Loucy (cell line): ENCODE data around the gene IKBKG.
"Not testable (repeated sequence)": the region's sequence is repeated elsewhere in the genome, so short reads cannot be mapped to it uniquely, and the experiment has no call there.

Source experiments
- H2AFZ ChIP-seq: fragments of 200-600 bp; sonication (generic); 2 replicates; pipeline ENCODE4 v1.6.0; 2016; ENCODE audit warnings: antibody characterized with exemption, mild to moderate bottlenecking, low read length, moderate library complexity
- H3F3A ChIP-seq: fragments of 200-600 bp; 2 replicates; pipeline ENCODE4 v1.6.0; 2016; ENCODE audit warnings: antibody characterized with exemption, low read depth, mild to moderate bottlenecking
- H3K27me3 ChIP-seq: fragments of 200-600 bp; sonication (generic); 2 replicates; pipeline ENCODE4 v1.6.1; 2014; ENCODE audit warnings: low read length, mild to moderate bottlenecking; ENCODE audit not compliant: insufficient read depth, poor library complexity, severe bottlenecking
- H3K36me3 ChIP-seq: fragments of 200-600 bp; sonication (generic); 2 replicates; pipeline ENCODE4 v1.6.1; 2016; ENCODE audit warnings: low read length; ENCODE audit not compliant: insufficient read depth
- H3K4me1 ChIP-seq: fragments of 200-600 bp; sonication (generic); 2 replicates; pipeline ENCODE4 v1.5.1; 2014; ENCODE audit warnings: low read length, mild to moderate bottlenecking; ENCODE audit not compliant: insufficient read depth, poor library complexity, severe bottlenecking
- H3K4me2 ChIP-seq: fragments of 200-600 bp; sonication (generic); 2 replicates; pipeline ENCODE4 v1.6.0; 2014; ENCODE audit warnings: antibody characterized with exemption, low read length, low read depth, mild to moderate bottlenecking; ENCODE audit not compliant: poor library complexity, severe bottlenecking
- H3K4me3 ChIP-seq: fragments of 200-600 bp; sonication (generic); 2 replicates; pipeline ENCODE4 v1.5.1; 2014; ENCODE audit warnings: low read length, mild to moderate bottlenecking, mixed read lengths; ENCODE audit not compliant: poor library complexity, severe bottlenecking
- H3K79me2 ChIP-seq: fragments of 200-600 bp; sonication (generic); 2 replicates; pipeline ENCODE4 v1.6.1; 2014; ENCODE audit warnings: low read length; ENCODE audit not compliant: insufficient read depth
- H3K9ac ChIP-seq: fragments of 200-600 bp; sonication (generic); 2 replicates; pipeline ENCODE4 v1.6.0; 2014; ENCODE audit warnings: mild to moderate bottlenecking, low read depth, low read length, moderate library complexity; ENCODE audit not compliant: poor library complexity, severe bottlenecking
- H3K9me2 ChIP-seq: fragments of 200-600 bp; sonication (generic); replicated peaks from 2 replicates; pipeline ENCODE4 v1.6.1; 2016; ENCODE audit warnings: low read depth, low read length, mixed read lengths
- H3K9me3 ChIP-seq: fragments of 200-600 bp; sonication (generic); 2 replicates; pipeline ENCODE4 v1.6.1; 2014; ENCODE audit warnings: mild to moderate bottlenecking, antibody characterized with exemption, low read length, low read depth; ENCODE audit not compliant: insufficient read depth
- H4K20me1 ChIP-seq: fragments of 200-600 bp; sonication (generic); 2 replicates; pipeline ENCODE4 v1.6.0; 2014; ENCODE audit warnings: antibody characterized with exemption, low read length, mild to moderate bottlenecking; ENCODE audit not compliant: insufficient read depth, poor library complexity, severe bottlenecking
- EZH2phosphoT487 ChIP-seq: fragments of 200-600 bp; IDR thresholded peaks from 2 replicates; pipeline ENCODE4 v1.6.1; 2018; ENCODE audit warnings: antibody characterized with exemption, mild to moderate bottlenecking, moderate library complexity, borderline replicate concordance
- TF ChIP-seq, protein P1 (sequence below): fragments of 200-600 bp; sonication (generic); conservative IDR thresholded peaks from 2 replicates; pipeline ENCODE4 v1.5.1; 2014; ENCODE audit warnings: mild to moderate bottlenecking, antibody characterized with exemption, low read length

IKBKG gene, protein sequence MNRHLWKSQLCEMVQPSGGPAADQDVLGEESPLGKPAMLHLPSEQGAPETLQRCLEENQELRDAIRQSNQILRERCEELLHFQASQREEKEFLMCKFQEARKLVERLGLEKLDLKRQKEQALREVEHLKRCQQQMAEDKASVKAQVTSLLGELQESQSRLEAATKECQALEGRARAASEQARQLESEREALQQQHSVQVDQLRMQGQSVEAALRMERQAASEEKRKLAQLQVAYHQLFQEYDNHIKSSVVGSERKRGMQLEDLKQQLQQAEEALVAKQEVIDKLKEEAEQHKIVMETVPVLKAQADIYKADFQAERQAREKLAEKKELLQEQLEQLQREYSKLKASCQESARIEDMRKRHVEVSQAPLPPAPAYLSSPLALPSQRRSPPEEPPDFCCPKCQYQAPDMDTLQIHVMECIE

DNA sequence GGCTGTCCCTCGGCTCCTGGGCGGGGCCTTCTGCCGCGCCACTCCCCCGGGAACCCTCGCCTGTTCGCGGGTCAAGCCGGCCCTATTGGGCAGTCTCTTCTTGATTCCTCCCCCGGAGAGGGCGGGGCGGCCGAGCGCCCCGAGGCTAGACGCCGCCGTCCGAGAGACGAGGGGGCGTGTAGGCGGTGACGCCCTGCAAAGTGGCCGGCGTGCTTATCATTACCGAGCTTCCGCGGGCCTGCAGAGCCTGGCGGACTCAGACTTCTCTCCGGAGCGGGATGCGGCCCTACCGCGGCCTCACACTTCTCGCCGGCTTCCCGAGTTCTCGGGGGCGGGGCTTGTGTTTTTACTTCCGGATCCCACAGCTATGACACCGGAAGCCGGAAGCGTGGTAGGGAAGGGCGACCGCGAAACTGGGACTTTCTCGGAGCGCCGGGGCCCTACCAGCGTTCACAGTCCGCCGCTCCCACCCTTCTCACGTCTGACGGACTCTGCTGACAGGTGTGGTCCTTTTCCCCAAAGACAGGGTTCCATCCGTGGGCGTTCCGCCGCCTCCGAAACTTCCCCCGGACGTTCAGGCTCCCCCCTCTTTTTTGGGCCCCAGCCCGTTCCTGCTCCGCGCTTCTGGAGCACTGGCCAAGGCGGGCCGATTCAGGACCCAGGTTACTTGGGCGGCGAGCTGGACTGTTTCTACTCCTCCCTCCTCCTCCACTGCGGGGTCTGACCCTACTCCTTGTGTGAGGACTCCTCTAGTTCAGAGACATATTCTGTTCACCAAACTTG is at the start of gene IKBKG:
Gene IKBKG (plus strand): TSS at position 376 of the 783 bp plus-strand sequence. CDS start 4,383 bp downstream, outside the sequence.
- Histone ChIP-seq H4K20me1 (no peaks in the 10 kb centered on the region), H3K27me3 (no peaks in the 10 kb centered on the region), H3K36me3 (no peaks in the 10 kb centered on the region), H3K4me2 (peak within 1 kb of the TSS; percentile 95), H3K9me2 (no peaks in the 10 kb centered on the region), H3K4me1 (peaks cover 35% of the 10 kb centered on the region), H3K79me2 (peaks cover 44% of the 10 kb centered on the region), H3K9ac (peak within 1 kb of the TSS; percentile 91), H3K9me3 (no peaks in the 10 kb centered on the region), H2AFZ (peak within 1 kb of the TSS; percentile 78), H3F3A (no peaks in the 10 kb centered on the region), H3K4me3 (peak within 1 kb of the TSS; percentile 87)
- no peak for TF ChIP-seq EZH2phosphoT487
- TF ChIP-seq, protein P1, sequence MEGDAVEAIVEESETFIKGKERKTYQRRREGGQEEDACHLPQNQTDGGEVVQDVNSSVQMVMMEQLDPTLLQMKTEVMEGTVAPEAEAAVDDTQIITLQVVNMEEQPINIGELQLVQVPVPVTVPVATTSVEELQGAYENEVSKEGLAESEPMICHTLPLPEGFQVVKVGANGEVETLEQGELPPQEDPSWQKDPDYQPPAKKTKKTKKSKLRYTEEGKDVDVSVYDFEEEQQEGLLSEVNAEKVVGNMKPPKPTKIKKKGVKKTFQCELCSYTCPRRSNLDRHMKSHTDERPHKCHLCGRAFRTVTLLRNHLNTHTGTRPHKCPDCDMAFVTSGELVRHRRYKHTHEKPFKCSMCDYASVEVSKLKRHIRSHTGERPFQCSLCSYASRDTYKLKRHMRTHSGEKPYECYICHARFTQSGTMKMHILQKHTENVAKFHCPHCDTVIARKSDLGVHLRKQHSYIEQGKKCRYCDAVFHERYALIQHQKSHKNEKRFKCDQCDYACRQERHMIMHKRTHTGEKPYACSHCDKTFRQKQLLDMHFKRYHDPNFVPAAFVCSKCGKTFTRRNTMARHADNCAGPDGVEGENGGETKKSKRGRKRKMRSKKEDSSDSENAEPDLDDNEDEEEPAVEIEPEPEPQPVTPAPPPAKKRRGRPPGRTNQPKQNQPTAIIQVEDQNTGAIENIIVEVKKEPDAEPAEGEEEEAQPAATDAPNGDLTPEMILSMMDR: no peak

DNA sequence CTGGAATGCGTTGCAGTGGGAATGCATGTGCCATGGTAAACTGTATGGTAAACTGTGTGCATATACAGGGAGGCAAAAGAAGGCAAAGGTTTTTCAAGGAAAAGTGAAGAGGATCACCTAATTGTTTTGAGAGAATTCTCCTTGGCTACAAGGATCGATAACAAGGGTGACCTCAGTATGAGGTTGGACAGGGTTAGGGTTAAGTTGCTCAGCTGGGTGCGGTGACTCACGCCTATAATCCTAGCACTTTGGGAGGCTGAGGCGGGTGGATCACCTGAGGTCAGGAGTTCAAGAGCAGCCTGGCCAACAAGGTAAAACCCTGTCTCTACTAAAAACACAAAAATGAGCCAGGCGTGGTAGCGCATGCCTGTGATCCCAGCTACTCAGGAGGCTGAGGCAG is 46.0 kb upstream of the IKBKG start:
- not testable (repeated sequence) for H4K20me1 ChIP-seq

DNA sequence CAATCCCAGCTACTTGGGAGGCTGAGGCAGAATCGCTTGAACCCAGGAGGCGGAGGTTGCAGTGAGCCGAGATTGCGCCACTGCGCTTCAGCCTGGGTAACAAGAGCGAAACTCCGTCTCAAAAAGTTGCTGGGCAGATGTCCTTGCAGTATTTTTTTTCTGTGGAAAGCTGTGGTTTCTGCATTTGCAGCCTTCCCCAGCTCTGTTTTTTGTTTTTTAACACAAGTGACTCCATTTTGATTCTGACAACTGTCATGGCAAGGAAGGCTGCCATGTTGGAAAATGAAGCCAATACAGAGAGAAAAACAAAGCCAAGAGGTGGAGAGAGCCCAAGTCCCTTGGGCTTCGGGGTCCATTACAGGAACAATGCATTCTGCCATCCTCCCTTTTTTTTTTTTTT is 45.3 kb upstream of the IKBKG start:
- Histone ChIP-seq H2AFZ (no peak overlapping the region), H3K4me2 (no peak overlapping the region), H3K4me3 (no peak overlapping the region), H3K27me3 (no peaks in the 10 kb centered on the region), H3K79me2 (no peaks in the 10 kb centered on the region), H4K20me1 (no peaks in the 10 kb centered on the region), H3K9me2 (no peaks in the 10 kb centered on the region), H3K9me3 (no peaks in the 10 kb centered on the region), H3K36me3 (no peaks in the 10 kb centered on the region), H3K4me1 (no peaks in the 10 kb centered on the region), H3K9ac (no peak overlapping the region), H3F3A (no peaks in the 10 kb centered on the region)
- no peak for TF ChIP-seq EZH2phosphoT487
- TF ChIP-seq, protein P1: no peak

More for the DNA sequence above, 46.0 kb upstream of the IKBKG start:
- not testable (repeated sequence) for H3K9me2 ChIP-seq, H3K36me3 ChIP-seq, H3K9ac ChIP-seq, H3K9me3 ChIP-seq, H3K79me2 ChIP-seq, H3K27me3 ChIP-seq, H3K4me2 ChIP-seq, H3K4me1 ChIP-seq, H2AFZ ChIP-seq, H3F3A ChIP-seq, H3K4me3 ChIP-seq
